Endothelial cell of umbilical vein (primary cell): ENCODE data around the gene ERBB4.

ENCODE experiments used
- EZH2 ChIP-seq: IDR thresholded peaks from 2 replicates; pipeline ENCODE4 v1.6.1; 2012; ENCODE audit warnings: borderline replicate concordance, low read depth, mild to moderate bottlenecking, moderate library complexity, low read length, inconsistent platforms; ENCODE audit not compliant: severe bottlenecking
- MYC ChIP-seq: IDR thresholded peaks from one replicate; pipeline ENCODE4 v1.6.1; 2011; ENCODE audit warnings: mild to moderate bottlenecking, low read depth, low read length
- POLR2A ChIP-seq: IDR thresholded peaks from 2 replicates; pipeline ENCODE4 v1.6.1; 2012; ENCODE audit warnings: low read depth, mild to moderate bottlenecking, control low read depth, low read length
- TF ChIP-seq, protein P1 (sequence below), 2 donors: IDR thresholded peaks; 1 replicate in 1 of 2; 2 replicates in 1 of 2; pipeline ENCODE4 v1.5.1; 2011; ENCODE audit warnings: low read length in 2 of 2, mild to moderate bottlenecking in 2 of 2, moderate library complexity in 2 of 2, control low read depth in 1 of 2, inconsistent platforms in 1 of 2, low read depth in 1 of 2; ENCODE audit not compliant: insufficient read depth in 1 of 2; ENCODE audit errors: extremely low read depth in 1 of 2

DNA sequence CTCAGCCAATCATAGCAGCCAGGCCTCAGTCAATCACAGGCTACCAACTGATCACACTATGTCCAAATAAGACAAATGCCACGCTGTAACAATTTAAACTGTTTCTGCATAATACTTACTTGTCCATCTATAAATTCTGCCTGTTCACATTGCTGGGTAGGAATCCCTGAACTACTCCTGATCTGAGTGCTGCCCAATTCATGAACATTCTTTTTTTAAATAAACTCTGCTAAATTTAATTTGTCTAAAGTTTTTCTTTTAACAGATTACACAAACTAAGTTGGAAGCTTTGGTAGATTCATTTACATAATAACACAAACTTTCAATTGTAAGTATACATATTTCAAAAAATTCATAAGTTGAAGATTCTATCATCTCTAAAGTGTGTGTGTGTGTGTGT, 583.0 kb downstream of the ERBB4 start:
- no peak for TF ChIP-seq POLR2A
- no peak for TF ChIP-seq EZH2
- no peak for TF ChIP-seq MYC
- TF ChIP-seq, protein P1, sequence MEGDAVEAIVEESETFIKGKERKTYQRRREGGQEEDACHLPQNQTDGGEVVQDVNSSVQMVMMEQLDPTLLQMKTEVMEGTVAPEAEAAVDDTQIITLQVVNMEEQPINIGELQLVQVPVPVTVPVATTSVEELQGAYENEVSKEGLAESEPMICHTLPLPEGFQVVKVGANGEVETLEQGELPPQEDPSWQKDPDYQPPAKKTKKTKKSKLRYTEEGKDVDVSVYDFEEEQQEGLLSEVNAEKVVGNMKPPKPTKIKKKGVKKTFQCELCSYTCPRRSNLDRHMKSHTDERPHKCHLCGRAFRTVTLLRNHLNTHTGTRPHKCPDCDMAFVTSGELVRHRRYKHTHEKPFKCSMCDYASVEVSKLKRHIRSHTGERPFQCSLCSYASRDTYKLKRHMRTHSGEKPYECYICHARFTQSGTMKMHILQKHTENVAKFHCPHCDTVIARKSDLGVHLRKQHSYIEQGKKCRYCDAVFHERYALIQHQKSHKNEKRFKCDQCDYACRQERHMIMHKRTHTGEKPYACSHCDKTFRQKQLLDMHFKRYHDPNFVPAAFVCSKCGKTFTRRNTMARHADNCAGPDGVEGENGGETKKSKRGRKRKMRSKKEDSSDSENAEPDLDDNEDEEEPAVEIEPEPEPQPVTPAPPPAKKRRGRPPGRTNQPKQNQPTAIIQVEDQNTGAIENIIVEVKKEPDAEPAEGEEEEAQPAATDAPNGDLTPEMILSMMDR (IDR thresholded peaks at IDR 0.05; ENCODE audit: extremely low read depth in 1 of 2, insufficient read depth in 1 of 2, low read depth in 1 of 2, low read length in 2 of 2): no peak
